HCT116 (cell line): Measurements from ENCODE around the gene ARMC8.

Experiments
- SIN3A ChIP-seq: IDR thresholded peaks from 2 replicates; pipeline ENCODE4 v1.6.1; 2012; ENCODE audit warnings: low read depth
- ZFX ChIP-seq: fragments of 450-650 bp; IDR thresholded peaks from 2 replicates; pipeline ENCODE4 v1.6.1; 2017
- ZNF274 ChIP-seq: fragments of 200-500 bp; sonication (Bioruptor generic); IDR thresholded peaks from 2 replicates; pipeline ENCODE4 v1.6.1; 2014; ENCODE audit warnings: mild to moderate bottlenecking, low read depth, low read length, inconsistent platforms
- TF ChIP-seq, protein P1 (sequence below), 3 experiments: fragments of 200-600 bp in 1 of 3; sonication (generic) in 1 of 3; IDR thresholded peaks in 2 of 3; conservative IDR thresholded peaks in 1 of 3; 2 replicates each; pipeline ENCODE4 v1.5.1; 2012 to 2017; ENCODE audit warnings: low read depth in 2 of 3, low read length in 2 of 3, antibody characterized with exemption in 1 of 3, borderline replicate concordance in 1 of 3, control low read depth in 1 of 3, mild to moderate bottlenecking in 1 of 3, mixed read lengths in 1 of 3, mixed run types in 1 of 3, moderate library complexity in 1 of 3; ENCODE audit not compliant: insufficient read depth in 1 of 3

- TF ChIP-seq, protein P1, sequence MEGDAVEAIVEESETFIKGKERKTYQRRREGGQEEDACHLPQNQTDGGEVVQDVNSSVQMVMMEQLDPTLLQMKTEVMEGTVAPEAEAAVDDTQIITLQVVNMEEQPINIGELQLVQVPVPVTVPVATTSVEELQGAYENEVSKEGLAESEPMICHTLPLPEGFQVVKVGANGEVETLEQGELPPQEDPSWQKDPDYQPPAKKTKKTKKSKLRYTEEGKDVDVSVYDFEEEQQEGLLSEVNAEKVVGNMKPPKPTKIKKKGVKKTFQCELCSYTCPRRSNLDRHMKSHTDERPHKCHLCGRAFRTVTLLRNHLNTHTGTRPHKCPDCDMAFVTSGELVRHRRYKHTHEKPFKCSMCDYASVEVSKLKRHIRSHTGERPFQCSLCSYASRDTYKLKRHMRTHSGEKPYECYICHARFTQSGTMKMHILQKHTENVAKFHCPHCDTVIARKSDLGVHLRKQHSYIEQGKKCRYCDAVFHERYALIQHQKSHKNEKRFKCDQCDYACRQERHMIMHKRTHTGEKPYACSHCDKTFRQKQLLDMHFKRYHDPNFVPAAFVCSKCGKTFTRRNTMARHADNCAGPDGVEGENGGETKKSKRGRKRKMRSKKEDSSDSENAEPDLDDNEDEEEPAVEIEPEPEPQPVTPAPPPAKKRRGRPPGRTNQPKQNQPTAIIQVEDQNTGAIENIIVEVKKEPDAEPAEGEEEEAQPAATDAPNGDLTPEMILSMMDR (IDR thresholded peaks at IDR 0.05 in 2 of 3, conservative IDR thresholded peaks at IDR 0.05 in 1 of 3; ENCODE audit: borderline replicate concordance in 1 of 3, insufficient read depth in 1 of 3, low read depth in 2 of 3, low read length in 2 of 3): no peak
- no peak for TF ChIP-seq ZNF274
- no peak for TF ChIP-seq ZFX
- TF ChIP-seq SIN3A: no peak
Measured at GRCh38 chr3:138197058-138197457, 10.0 kb downstream of the ARMC8 start.
